HG03354 (cell line): ENCODE data around the gene KRT13.

Source experiments
- ATAC-seq: cut with Tn5 transposase; IDR thresholded peaks from one replicate; pipeline ENCODE4 v1.9.1; 2021; ENCODE audit warnings: mild to moderate bottlenecking; ENCODE audit not compliant: unreplicated experiment, poor library complexity, severe bottlenecking

Gene KRT13

GRCh38 chr17:41521574-41522261 lies 16.3 kb upstream of the KRT13 start:
- ATAC-seq, result no peak

DNA sequence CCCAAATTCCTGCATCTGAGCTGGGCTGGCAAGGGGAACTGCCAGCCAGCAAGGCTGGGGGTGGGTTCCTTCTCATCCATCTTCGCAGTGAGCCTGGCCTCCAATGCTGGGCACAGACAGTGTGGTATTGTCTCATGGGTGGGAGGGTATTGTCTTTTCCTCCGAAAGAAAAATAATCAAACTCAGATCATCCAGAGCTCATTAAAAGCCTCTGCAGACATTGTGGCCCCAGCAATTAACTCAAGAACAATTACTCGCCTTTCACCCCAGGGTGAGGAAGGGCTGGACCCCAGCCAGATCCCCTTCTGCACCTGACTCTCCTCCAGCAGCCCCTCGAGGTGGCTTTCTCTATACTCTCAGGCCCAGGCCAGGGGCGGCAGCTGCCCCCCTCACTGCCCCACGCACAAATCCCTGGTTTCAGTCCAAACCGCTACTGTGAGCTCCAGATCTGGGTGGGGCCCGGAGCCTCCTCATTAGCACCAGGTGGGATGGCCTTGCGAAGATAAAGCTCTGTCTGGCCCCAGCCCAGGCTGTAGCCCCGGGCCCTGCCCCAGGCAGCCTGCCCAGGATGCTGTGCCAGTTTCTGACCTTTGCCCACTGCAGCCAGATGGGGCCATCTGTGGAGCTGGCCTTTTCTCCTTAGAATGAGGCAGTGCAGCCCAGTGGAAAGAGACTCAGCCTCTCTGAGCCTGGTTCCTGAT lies 15.6 kb upstream of the KRT13 start:
- ATAC-seq, result no peak

GRCh38 chr17:41519501-41520224 lies 14.3 kb upstream of the KRT13 start:
- ATAC-seq, result no peak

GRCh38 chr17:41518789-41519449 lies 13.5 kb upstream of the KRT13 start, which contains the start of gene KRT15:
TSS of gene KRT15 (minus strand) at chr17:41518890. CDS start at chr17:41518827, 63 bp downstream.
- ATAC-seq, result no peak

- ATAC-seq, result no peak
These were observed 12.6 kb upstream of the KRT13 start for GRCh38 chr17:41518031-41518430.

DNA sequence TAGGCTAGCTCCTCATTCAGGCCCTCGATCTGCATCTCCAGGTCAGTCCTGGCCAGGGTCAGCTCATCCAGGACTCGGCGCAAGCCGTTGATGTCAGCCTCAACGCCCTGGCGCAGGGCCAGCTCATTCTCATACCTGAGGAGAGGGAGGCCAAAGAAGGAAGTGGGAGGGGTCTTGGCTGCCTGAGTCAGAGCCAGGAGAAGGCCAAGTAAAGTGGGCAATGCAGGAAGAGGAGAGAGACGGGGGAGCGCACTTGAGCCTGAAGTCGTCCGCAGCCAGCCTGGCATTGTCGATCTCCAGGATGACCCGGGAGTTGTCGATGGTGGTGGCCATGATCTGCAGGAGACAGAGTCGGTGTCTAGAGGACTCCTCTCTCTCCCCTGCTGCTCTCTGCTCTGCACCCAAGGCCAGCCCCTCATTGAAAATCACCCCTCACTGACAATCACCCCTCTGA lies 11.4 kb upstream of the KRT13 start:
- no peak for ATAC-seq

GRCh38 chr17:41516147-41516829 lies 10.9 kb upstream of the KRT13 start:
- no peak for ATAC-seq

GRCh38 chr17:41513168-41513547 lies 7.7 kb upstream of the KRT13 start:
- ATAC-seq, result no peak

DNA sequence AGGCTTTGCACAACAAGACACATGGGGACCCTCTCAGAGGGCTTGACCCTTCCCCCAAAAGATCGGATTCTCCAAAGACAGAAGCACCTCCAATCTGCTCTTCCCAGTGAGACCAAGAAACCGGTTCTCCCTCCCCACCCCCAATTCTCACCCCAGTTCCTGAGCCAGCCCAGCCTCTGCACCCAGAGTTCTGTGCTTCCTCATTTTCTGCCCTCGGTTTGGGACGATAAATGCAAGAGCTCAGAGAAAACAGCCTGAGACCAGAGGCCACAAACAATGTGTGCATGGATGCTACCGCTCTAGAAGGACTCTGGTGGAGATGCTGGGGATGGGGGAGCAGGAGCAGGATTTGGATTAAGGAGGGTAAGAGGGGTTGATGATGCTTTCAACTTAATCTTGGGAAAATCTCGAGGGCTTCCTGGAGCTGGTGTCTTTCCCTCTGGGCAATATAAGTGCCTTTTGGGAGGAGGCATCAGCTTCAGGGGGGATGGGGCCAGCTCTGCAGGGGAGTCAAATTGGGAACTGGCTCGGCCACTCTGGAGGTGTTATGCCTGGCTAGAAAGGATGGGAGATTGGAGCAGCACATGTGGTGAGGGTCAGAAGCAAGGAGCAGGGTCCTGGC lies 7.2 kb upstream of the KRT13 start:
- no peak for ATAC-seq

DNA sequence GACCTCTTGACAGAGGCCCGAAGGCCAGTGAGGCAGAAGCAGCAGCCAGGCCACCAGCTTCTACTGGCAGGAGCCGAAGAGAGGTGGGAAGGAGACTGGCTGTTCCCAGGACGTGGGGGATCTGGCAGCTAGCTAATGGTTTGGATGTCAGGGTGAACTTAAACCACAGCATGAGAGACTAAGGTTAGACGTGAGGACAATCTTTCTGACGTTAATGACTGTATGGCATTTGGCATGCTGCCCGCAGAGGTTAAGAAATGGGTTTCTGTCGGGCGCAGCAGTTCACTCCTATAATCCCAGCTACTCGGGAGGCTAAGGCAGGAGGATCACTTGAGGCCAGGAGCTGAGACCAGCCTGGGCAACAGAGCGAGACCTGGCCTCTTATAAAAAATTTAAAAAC lies 6.3 kb upstream of the KRT13 start:
- no peak for ATAC-seq

GRCh38 chr17:41511116-41511515 lies 5.7 kb upstream of the KRT13 start:
- ATAC-seq, result no peak

- no peak for ATAC-seq
These were observed 5.0 kb upstream of the KRT13 start for GRCh38 chr17:41510251-41511065.

DNA sequence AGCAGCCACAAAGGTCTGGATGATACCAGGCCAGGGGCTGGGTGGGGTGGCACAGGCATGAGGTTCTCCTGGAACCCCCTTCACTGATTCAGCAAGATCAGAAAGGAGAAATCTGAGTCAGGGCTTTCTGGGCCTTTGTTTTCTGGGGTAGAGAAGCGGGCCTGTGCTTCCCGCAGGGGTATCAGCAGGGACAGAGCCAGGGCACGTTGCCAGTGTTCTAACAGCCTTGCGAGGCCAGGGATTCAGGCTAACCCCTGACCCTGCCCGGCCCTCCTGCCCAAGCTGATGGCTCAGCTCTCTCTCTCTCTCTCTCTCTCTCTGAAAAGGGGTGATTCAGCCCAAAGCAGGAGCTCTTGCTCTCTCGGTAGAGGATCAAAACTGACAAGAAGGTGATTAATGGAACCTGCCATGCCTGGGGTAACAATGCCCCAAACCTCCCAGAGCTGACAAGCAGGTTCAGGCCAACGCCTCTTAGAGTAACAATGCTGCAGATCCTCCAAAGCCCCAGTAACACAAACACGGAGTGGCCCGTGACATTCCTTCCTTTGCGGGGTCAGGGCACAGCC lies 2.0 kb upstream of the KRT13 start:
- ATAC-seq, result no peak

GRCh38 chr17:41505809-41506767 lies 676 bp upstream of the KRT13 start:
- no peak for ATAC-seq

- no peak for ATAC-seq
These were observed 1.0 kb downstream of the KRT13 start for GRCh38 chr17:41504246-41504977.

DNA sequence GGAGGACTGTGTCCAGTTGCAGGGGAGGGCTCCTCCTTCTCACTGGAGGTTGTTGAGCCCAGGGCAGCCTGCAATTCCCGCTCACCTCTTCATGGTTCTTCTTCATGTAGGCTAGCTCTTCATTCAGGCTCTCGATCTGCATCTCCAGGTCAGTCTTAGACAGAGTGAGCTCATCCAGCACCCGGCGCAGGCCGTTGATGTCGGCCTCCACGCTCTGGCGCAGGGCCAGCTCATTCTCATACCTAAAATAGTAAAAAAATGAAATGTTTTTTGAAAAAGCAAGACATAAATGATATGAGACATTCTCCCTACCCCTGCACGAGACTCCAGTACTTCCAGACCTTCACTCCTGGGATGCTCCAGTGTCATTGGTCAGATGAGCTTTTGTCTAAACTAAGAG lies 2.2 kb downstream of the KRT13 start:
- ATAC-seq, result no peak
